Measurements from ENCODE around the gene SRPX.

The SRPX gene, protein sequence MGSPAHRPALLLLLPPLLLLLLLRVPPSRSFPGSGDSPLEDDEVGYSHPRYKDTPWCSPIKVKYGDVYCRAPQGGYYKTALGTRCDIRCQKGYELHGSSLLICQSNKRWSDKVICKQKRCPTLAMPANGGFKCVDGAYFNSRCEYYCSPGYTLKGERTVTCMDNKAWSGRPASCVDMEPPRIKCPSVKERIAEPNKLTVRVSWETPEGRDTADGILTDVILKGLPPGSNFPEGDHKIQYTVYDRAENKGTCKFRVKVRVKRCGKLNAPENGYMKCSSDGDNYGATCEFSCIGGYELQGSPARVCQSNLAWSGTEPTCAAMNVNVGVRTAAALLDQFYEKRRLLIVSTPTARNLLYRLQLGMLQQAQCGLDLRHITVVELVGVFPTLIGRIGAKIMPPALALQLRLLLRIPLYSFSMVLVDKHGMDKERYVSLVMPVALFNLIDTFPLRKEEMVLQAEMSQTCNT

DNA sequence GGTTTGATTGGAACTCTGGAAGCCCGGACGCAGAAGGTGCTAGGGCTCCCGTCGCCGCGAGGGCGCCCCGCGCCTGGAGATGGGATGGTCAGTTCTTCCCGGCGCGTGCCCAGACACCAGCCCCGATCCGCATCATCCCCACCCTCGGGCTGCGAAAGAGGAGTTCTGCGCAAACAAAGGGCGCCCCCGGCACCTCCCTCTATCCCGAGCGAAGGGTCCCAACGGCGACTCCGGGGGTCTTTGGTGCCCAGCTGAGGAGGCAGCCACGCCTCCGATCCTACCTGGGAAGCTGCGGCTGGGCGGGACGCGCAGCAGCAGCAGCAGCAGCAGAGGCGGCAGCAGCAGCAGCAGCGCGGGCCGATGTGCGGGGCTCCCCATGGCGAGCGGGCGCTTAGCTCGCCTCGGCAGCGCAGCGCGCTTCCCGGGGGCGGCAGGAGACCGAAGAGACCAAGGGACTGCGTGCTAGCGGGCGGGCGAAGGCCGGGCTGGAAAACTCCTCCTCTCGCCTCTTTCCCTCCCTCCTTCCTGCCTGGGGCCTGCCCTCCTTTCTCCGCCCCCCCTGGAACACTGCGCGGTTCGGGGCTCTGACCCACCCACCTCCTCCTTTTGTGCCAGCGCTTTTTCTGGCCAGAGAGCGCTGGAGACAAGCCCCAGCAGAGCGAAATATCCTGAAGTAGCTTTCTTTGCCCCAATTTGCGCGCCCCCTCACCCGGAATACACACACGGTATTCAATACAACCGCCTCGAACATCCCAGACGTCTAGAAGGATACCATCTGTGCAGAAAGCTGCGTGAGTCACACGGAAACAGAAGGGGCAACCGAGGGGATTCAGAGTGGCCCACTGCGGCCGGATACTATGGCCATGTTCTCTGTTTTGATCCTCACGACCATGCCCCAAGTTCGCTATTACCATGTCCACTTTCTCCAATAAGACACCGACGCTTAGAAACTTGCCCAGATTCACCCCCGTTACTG, at the start of gene SRPX:
SRPX (minus strand) TSS at position 457 of the 976 bp plus-strand sequence; CDS start at position 378, 79 bp downstream.
- no peak for DNase-seq (ENCODE audit: low read depth, low spot score)

DNA sequence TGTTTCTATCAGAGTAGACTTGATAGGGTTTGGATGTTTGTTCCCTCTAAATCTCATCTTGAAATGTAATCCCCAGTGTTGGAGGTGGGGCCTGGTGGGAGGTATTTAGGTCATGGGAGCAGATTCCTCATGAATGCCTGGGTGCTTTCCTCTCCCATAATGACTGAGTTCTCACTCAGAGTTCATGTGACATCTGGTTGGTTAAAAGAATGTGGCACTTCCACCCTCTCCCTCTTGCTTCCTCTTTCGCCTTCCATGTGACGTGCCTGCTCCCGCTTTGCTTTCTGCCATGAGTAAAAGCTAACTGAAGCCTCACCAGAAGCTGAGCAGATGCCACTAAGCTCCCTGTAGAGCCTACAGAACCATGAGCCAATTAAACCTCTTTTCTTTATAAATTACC, 47.3 kb upstream of the SRPX start:
- DNase-seq (ENCODE audit: low read depth, low spot score): no peak

DNA sequence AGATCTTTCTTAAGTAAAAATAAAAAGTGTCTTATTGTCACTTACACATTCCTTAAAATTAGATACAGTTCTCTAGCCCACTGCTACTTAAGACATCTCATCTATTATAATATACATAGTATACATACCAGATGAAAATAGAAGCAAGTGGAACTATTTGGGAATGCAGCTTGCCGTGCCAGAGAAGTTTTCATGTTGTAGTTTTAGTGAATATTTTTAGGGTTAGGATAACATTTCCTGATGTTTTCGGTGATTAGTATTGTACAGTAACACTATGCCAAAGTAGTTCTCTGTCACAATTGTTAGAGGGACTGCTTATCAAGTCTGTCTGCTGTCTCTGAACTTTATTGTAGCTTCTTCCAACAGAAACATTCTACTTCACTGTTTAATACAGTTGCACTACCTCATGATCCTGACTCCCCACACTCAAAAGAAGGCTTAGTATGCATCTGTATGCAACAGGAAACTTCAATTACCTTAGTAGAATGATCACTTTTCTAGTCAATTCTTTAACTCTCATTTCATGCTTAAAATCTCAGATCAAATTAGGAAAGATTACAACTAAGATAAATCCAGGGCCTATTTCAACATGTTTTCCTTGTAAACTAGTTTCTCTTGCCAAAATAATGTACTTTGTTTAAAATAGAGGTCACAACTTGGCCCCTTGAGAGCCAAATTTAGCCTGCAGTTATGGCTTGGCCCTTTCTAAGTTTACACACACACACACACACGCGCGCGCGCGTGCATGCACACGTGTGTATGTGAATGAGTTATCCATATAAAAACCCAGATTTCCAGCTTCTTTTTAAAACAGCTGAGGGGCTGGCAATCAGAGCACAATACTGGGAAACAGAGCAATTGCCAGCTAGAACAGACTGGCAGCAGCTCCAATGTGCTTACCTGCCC, 42.3 kb upstream of the SRPX start:
- no peak for DNase-seq (ENCODE audit: low read depth, low spot score)

DNA sequence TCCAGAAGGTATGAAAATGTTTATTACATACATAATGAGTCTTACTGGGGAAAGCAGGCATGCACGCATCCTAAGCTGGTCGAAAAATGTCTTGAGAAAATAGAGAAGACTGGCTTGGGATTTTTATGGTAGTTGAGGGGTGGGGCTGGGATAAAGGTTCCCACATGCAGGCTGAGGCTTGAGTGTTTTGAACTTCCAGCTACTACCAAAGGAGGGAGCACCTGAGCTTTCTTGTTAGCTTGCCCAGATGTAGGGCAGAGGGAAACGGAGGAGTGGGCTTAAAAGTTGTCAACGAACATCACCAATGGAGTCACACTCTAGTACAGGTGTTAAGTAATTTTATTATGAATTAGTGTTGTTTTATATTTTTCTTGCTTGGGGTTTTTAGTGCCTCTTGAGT, 39.6 kb upstream of the SRPX start:
- DNase-seq (ENCODE audit: low read depth, low spot score): no peak

DNA sequence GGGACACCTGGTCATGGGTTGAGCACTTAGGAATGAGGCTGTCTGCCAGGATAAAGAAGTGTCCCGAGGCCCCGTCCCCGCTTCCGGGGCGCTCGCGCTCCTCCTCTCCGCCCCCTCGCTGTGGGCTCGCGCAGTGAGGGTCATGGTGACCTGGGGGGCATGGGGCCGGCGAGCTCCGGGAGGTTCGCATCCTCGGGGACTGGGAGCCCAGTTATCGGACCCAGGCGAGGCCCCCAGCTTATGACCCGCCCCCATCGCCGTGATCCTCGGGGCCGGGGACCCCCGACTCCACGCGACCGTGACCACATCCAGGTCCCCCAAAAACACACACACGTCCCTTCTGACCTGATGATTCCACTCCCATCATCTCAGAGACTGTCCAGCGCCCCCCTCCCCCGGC, 35.3 kb upstream of the SRPX start:
- DNase-seq (ENCODE audit: low read depth, low spot score): no peak

DNA sequence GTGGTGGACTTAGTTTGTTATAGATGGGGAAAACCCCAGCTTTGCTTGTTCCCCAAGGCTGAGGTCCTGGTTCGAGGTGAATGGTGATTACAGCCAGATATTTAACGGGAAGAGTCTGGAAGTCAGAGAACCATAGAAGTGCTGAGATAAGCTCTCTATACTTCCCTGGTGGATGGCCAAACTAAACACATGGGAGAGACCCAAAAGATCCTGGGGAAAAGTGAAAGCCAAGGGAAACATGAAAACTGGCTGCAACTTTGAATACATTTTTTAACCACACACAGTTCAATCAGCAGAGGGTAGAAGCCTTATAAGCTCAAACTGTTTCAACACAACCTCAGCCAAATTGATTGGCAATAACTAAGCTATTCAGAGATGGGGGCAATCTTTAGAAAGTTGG, 29.3 kb upstream of the SRPX start:
- DNase-seq (ENCODE audit: low read depth, low spot score): no peak

DNA sequence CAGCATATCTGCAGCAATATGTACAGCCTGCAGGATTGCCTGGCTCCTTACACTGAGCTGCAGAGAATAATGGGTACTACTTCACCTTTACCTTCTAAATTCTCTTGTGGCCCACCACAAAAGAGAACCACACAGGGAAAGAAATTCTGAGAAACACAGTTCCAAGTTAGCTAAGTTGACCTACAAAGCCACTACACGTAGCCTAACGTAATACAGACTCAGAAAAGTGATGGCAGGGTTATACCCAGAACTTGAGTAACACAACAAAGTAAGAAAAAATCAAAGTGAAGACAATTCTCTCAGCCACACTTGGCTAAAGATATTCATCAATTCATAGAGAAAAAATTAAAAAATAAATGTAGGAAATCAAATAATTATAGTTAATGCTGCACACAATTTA, 26.4 kb upstream of the SRPX start:
- DNase-seq (ENCODE audit: low read depth, low spot score): no peak

DNA sequence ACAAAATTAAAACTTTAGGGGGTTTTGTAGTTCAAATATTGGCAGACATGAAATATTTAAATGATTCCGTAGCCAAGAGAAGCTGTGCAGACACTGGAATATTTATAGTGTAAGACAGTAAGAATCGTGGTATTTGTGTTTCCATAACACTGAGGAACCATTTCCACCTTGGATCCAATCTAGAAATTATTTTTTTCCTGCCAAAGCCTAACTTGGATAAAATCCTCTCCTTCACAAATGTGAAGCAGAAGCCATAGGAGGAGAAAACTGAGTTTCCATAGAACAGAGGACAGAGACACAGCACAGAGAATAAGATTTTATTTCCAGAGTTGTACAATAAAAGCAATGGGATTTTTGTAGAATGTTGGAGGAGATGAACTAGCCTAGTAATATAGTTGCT, 19.9 kb upstream of the SRPX start:
- DNase-seq (ENCODE audit: low read depth, low spot score): no peak

DNA sequence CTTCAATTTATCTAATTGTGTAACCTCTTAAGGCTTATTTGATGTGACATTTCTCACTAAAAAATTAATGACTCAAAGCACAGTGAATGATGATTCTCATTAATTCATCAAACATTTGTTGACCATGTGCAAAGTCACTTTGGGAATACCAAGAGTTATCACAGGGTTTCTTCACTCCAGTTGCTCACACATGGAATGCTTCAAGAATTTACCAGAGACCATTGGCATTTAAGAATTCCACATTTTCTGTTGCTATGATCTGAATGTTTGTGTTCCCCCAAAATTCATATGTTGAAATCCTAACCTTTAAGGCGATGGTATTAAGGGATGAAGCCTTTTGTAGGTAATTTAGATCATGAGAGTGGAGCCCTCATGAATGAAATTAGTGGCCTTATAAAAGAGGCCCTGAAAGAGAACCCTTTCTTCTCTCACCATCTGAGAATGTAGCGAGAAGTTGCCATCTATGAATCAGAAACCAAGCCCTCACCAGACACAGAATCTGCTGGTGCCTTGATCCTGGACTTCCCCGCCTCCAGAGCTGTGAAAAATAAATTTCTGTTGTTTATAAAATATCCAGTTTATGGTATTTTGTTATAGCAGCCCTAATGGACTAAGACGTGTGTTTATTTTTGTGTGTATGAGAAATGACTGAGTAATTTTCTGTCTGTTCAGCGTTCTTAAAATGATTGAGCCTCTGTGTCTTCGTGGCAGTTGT, 16.4 kb upstream of the SRPX start:
- no peak for DNase-seq (ENCODE audit: low read depth, low spot score)

DNA sequence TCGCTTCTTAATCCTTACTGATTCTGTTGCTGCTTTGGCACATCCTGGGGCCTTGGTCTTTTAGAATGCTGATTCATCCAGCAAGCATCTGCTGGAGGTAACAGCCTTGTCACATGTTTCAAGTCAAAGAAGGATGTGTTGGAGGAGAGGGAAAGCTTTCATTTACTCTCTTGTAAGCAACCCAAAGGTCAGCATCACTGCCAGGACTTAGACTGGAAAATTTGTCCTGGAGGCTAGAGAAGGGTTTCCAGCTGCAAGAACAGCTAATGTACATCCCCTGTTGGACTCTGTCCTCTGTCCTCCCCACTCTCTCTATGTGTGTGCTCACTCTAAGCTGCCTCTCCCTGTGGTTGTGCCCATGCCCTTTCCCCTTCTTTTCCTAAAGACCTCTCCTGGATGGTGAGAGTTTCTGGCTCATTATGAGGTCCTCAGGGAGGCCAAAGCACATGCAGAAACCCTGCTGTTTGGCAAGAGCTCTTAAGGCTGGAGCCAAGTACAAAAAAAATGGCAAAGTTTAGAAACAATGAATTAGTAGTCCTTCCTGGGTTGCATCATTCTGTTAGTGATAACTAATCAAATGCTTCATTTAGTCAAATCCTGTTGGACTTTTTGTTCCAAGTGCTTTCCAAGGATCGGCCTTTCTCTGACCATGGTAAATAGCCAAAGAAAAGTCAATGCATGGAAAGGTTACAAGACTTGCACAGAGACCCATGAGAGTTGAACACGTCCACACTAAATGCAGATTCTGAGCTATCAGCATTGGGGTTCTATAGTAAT, 13.4 kb upstream of the SRPX start:
- DNase-seq (ENCODE audit: low read depth, low spot score): no peak

DNA sequence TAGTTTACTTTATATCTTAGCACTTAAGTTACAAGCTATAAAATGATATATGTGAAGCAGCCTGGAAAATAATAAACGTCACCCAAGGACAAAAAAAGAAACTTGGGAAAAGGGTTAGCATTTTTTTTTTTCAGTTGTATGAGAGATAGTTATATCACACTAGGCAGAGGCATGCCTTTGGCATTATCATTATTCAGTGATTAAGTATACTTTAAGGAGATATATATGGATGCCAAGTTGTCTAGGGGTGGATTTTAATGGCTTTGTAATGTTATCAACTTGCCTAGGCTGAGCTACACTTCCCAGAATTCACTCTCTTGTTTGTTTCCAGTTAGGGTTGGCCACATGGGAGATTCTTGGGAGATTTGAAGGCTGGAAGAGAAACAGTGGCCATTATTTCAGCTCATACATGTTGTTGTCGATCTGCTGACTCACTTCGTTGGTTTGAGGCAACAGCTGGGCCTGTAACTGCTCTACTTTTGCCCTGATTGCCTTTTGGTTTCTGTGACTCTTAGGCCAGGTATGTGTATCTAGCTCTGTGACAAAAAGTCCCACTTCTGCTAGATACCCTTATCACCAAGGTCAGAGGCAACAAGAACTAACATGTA, 11.5 kb upstream of the SRPX start:
- no peak for DNase-seq (ENCODE audit: low read depth, low spot score)

DNA sequence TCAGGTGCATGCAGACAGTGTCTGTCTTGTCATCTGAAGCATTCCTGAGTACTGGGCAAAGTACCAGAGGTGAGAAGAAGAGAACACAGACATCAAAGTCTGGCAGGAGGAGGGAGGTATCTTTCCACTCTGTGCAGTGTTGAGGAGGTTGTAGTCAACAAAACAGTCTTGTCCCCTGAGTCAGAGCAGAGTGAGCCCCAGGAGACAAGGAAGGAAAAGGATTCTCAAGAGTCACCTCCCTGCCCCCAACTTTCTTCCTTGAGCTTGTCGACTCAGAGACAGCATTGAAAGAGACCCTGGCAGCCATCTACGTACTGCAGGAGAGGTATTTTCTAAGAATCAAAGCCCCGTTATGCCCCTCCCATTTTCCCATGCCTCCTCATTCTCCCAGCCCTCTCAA, 4.4 kb upstream of the SRPX start:
- no peak for DNase-seq (ENCODE audit: low read depth, low spot score)

DNA sequence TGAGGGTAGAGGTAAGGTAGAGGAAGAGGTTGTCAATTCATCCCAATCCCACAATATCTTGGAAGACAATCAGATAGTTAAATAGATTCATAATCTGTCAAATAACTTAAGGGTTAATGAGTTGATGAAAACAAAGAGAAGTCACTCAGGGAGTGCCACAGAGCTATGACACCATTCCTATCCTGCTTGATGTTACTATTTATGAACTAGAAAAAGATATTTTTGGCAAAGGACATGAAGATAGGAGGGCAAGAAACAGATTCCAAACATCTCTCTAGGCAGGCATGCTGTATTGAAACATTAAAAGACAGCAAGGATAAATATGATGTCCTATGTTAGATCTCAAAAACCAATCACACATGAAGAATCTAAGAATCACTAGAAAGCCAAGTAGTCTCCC, 3.5 kb upstream of the SRPX start:
- DNase-seq (ENCODE audit: low read depth, low spot score): no peak

DNA sequence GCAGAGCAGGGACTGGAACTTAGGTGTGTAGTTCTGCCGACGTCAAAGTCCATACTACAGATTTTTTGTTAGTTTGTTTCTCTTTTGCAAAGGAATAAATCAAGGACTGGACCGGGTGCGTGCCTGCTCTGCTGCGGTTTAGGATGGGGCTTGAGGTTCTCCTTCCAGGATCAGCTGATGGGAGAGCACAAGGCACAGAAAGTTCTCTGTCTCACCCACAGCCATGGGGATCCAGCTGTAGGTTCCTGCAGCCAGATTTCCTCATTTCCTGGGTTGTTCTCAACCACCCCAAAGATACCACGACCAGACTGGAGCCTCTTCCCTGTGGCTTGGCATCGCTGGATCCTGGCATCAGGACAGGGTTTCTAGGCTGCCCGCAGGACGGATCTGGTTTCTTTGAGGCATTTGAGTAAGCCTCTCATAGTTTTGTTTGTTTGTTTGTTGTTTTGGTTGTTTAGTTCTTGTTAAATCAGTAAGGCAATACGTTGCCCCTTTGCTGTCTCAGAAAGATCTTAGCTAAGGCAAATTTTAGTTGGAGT, 789 bp upstream of the SRPX start:
- DNase-seq (ENCODE audit: low read depth, low spot score): no peak

DNA sequence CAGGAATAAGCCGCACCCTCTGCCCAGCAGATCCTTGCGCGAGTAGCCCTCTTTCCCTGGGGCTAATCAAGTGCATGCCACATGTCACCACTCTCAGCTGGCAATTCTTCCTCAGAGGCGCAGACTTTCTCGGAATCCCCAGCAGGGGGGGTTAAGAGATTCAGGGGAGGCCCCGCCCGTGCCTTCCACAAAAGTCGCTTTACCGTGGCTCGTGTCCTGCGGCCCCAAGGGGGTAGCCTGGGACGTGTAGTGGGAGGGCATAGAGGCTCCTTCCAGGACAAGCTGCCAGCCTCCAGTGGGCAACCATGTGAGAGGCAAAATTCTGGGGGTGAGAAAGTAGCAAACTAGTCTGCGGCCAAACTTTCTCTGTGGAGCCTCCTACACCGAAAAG, 652 bp downstream of the SRPX start:
- no peak for DNase-seq (ENCODE audit: low read depth, low spot score)

DNA sequence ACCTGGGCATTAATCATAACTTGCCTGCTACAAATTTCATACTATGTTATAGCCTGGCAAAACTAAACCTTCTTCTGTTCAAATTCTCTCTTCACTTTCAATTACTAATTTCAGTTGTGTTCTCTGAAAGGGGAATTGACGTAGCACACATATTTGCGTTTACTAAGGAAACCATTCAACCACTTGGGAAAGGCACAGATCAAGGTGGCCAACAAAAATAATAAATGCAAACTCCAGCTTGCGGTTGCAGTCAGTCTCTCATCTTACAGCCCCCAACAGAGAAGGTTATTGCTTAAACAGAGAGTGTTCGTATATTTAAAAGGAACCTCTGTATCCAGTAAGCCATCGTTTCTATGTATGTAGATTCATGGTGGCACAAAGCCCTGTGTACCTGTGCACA, 4.0 kb downstream of the SRPX start:
- DNase-seq (ENCODE audit: low read depth, low spot score): no peak

DNA sequence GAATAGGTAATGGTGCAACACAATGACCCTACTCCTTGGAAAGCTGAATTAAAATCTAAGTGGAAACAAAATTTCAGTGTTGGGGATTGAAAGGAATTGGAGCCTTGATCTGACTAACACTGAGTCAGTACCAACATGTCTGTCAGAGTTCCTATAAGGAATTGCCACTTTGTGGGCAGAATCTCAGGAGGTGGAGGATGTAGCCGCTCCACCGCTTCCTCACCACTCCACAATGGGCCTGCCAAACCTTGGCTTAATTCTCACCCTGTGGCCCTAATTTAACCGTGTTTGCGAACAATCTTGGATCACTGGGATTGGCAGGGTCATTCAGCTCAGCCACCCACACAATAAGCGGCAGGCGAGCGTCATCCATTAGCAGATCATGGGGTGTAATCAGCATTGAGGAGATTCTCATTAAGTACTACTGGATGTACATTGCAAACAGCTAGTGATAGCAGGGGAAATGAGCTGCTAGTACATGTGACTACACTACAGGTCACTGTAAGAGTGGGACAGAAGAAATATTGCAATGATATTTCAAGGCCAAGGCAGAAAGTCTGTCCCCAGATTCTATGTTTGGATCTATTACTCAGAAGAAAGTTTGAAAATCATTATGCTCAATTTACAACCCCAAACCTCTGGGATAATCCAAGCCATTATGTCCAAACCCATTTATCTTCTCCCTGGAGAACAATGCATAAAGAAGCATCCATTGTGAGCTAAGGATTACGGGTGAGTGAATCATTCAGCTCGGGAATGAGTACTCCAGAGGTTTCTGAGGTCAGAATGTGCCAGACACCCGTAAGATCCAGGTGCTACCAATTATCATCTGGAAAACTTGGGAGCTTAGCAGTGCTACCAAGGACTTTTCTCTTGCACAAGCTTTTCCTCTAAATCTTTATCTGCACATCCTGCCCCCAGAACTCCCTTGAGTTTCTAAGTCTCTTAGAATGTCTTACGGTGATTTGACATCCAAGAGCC, 5.8 kb downstream of the SRPX start:
- no peak for DNase-seq (ENCODE audit: low read depth, low spot score)

DNA sequence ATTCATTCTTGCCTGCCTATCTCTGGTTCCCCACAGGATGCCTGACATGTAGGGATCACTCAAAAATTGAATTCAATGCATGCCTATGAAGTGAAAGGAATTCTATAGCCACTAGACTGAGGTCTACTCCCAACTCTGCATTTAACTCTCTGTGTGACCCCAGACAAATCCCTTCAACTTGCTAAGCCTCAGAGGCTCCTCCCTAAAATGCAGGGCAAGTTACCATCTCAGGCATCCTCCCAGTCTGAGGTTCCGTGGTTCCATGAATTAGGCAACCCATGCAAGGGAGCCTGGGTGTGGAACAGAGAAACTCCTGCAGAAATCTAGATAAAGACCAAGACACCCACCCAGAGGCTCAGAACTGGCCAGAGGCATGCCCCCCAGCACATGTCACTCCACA, 6.6 kb downstream of the SRPX start:
- DNase-seq (ENCODE audit: low read depth, low spot score): no peak
